PC-9 (cell line): Measurements from ENCODE around the gene LIF.

Experiments
- CTCF ChIP-seq: fragments of 200-600 bp; sonication (generic); conservative IDR thresholded peaks from 2 replicates; pipeline ENCODE4 v1.6.1; 2017; ENCODE audit warnings: mixed run types, antibody characterized with exemption, mild to moderate bottlenecking, moderate library complexity
- EZH2 ChIP-seq: fragments of 200-600 bp; sonication (generic); IDR thresholded peaks from 2 replicates; pipeline ENCODE4 v1.8.0; 2017; ENCODE audit warnings: antibody characterized with exemption, low read depth

GRCh38 chr22:30296324-30296723 lies 49.8 kb upstream of the LIF start:
- TF ChIP-seq EZH2, result no peak
- no peak for TF ChIP-seq CTCF
